ENCODE results near the gene FGGY.
"Not testable (repeated sequence)": the region's sequence is repeated elsewhere in the genome, so short reads cannot be mapped to it uniquely, and the experiment has no call there.

The FGGY gene

GRCh38 chr1:59598120-59598440 is 301.2 kb downstream of the FGGY start:
- no peak for DNase-seq

- no peak for DNase-seq
Observed at GRCh38 chr1:59601041-59601441, 304.1 kb downstream of the FGGY start.

- no peak for DNase-seq
Observed at GRCh38 chr1:59601811-59602210, 304.9 kb downstream of the FGGY start.

- DNase-seq, result no peak
Observed at GRCh38 chr1:59604191-59604590, 307.3 kb downstream of the FGGY start.

GRCh38 chr1:59605184-59605583 is 308.3 kb downstream of the FGGY start:
- peak; percentile 4 for DNase-seq

GRCh38 chr1:59605761-59606160 is 308.9 kb downstream of the FGGY start:
- DNase-seq, result no peak

- DNase-seq, result no peak
Observed at GRCh38 chr1:59609245-59609644, 312.4 kb downstream of the FGGY start.

GRCh38 chr1:59610499-59610898 is 313.6 kb downstream of the FGGY start:
- DNase-seq, result not testable (repeated sequence)

GRCh38 chr1:59617434-59617833 is 320.5 kb downstream of the FGGY start:
- no peak for DNase-seq

- no peak for DNase-seq
Observed at GRCh38 chr1:59619557-59619956, 322.7 kb downstream of the FGGY start.

- no peak for DNase-seq
Observed at GRCh38 chr1:59625384-59625783, 328.5 kb downstream of the FGGY start.

GRCh38 chr1:59631561-59632255 is 334.8 kb downstream of the FGGY start:
- no peak for DNase-seq

- DNase-seq, result no peak
Observed at GRCh38 chr1:59635097-59635496, 338.2 kb downstream of the FGGY start.

GRCh38 chr1:59638231-59638711 is 341.4 kb downstream of the FGGY start:
- DNase-seq, result no peak

- no peak for DNase-seq
Observed at GRCh38 chr1:59639266-59639665, 342.4 kb downstream of the FGGY start.

- DNase-seq, result no peak
Observed at GRCh38 chr1:59640851-59641250, 344.0 kb downstream of the FGGY start.

- no peak for DNase-seq
Observed at GRCh38 chr1:59641836-59642235, 344.9 kb downstream of the FGGY start.

GRCh38 chr1:59643526-59643925 is 346.6 kb downstream of the FGGY start:
- DNase-seq, result no peak

GRCh38 chr1:59645893-59646292 is 349.0 kb downstream of the FGGY start:
- no peak for DNase-seq

GRCh38 chr1:59653142-59653958 is 356.5 kb downstream of the FGGY start:
- DNase-seq, result not testable (repeated sequence)

- no peak for DNase-seq
Observed at GRCh38 chr1:59653968-59654367, 357.1 kb downstream of the FGGY start.

- no peak for DNase-seq
Observed at GRCh38 chr1:59657873-59658465, 361.1 kb downstream of the FGGY start.

- no peak for DNase-seq
Observed at GRCh38 chr1:59664166-59664565, 367.3 kb downstream of the FGGY start.

- no peak for DNase-seq
Observed at GRCh38 chr1:59666106-59666505, 369.2 kb downstream of the FGGY start.

Data from suppressor macrophage treated with lipopolysaccharide for 4 hours (primary cell).